Epidermal melanocyte (primary cell): ENCODE results near the gene MAPKAPK3.

Experiments
- DNase-seq: peaks from one replicate; pipeline ENCODE4 v3.0.0; 2011; ENCODE audit warnings: low spot score; ENCODE audit not compliant: insufficient read length

Gene MAPKAPK3

DNA sequence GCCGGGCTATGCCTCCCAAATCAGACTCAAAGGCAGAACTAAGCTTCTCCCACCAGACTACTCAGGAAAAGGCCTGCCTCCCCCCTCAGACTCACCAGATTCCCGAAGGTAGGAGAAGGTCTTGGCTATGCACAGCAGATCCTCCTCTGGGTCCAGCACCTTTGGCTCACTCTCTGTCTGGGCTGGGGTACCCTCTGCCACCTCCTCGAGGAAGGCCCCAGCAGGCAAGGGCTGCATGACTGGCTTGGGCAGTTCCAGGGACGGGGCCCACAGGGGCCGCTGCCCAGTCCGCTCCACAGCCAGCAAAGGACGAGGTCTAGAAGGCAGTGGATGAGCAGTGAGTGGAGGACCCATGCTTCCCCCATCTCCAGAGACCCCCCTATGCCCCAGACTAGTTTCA lies 8.7 kb upstream of the MAPKAPK3 start:
- DNase-seq: no peak

DNA sequence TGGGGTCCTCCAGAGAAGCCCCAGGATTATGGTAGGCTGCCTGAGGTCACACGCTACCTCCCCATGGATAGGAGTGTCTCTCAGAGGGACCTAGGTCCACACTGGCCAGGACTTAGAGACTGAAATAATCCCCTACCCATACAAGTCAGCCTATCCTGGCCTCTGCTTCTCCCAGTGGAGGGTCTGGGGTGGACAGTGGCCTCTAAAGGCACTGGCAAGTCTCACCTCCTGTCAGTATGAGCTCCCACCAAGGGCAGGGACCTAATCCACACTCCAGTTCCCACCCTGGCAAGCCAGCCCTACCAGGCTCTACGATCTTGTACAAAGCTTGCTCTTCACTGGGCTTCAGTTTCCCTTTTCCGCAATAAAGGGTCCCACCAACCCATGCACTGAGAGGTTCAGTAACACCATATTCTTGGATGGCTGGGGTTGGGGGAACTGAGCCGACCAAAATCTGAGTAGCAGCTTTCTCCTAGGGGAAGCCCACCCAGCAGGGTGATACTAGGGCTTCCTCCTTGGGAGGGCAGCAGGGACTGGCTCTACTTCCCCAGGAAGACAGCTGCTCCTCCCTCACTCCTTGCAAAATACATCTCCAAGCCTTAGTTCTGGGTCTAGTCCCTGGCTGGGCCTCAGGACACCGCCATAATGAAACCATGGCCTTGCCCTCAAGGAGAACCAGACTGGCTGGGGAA lies 7.7 kb upstream of the MAPKAPK3 start:
- DNase-seq: no peak

DNA sequence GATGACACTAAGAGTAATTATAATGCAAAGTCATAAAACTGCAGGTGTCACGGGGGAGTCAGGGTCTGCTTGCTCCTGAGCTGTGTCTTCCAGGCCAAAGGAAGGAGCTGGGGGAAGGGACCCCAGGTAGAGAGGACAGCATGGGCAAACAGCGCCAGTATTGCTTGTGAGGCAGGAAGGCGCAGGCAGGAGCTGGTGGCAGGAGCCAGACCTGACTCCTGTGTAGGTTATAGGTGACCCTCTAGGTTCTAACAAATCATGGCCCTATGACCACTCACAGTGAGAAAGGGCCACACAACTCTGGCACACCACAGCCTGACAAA lies 7.2 kb upstream of the MAPKAPK3 start:
- DNase-seq: no peak

DNA sequence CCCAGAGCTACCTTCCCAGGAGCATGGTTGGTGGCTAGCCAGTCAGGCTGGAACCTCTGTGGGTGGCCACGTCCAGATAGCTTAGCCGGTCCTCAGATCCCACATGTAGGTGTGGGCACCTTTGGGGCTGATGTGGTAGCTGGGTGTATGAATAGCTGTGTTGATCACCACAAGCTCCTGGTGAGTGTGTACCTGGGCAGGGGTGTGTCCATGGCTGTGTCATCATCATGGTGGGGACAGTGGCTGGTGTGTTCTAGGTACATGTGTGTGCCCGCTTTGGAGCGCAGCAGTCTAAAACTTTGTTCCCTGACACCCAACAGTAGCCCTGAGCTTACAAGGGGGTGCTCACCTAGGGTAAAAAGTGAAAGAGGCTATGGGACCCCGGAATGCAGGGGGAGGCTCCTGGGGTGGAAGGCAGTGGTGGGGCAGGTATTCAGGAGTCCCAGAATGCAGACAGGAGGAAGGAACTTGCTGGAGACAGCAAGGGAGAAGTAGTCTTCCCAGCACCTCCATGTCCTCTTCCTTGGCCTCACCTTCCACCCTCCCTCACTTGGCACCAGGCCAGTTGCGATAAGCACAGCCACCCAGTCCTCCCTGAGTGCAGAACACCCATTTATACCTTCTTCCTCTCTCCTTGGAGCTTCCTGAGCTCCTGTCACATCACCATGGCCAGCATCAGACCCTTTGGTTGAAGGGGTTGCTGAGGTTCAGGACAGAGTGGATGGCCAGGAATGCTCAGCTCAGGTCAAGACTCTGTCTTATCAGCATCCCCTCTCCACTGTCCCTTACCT lies 6.6 kb upstream of the MAPKAPK3 start:
- DNase-seq: no peak

DNA sequence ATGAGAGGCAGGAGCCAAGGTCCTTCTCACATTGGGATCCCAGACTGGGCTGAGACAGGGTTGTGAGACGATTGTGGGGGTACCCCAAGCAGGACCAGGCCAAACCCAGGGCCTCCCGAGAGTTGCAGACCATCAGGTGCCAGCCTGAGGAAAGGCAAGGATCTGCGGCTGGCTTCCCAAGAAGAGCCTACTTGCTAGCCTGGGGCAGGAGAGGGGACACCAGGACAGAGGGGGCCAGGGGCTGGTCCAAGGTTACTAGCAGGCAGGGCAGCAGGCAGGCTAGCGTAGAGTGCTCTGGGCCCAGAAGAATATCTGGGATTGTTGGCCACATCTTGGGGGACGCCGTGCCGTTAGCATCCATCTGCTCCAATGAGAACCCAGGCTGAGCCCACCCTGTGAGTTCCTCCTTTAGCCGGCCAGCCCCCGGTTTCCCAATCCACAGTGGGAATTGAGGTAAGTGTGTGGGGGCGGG lies 5.9 kb upstream of the MAPKAPK3 start:
- DNase-seq: no peak

DNA sequence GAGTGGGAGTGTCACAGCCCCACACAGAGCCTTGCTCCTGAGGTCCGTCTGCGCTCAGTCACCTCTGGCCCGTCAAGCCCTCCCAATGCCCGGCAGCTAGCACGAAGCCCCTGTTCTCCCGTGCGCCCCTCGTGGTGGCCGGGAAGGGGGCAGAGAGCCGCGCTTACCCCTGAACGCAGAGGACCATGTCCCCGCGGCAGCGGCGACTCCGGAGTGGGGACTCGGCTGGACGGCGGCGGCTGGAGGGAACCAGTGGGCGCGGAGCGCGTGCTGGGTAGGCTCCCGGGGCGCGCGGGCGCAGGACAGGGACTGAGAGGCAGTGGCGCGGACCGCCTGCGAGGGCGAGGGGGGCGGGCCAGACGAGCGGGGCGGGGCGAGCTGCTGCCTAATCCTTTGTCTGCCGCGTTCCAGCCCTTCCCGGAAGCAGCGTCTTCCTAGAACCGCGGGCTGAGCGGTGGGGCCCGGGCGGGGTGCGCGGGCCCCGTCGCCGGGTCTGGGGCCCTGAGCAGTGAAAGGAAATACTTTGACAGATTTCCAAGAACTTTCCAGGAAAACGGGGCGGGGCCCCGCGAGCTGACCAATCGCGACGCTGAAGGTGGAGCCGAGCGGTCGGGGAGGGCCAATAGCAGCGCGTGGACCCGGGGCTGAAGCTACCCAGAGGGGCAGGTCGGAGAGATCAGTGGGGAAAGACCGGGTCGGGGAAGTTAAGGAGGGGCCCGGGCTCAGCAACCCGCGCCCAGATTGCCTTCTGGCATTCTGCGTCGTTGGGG lies 5.3 kb upstream of the MAPKAPK3 start, which contains the start of gene CISH:
CISH (minus strand) TSS at position 311 of the 770 bp plus-strand sequence; CDS start at position 187, 124 bp downstream.
- peak; percentile 85 for DNase-seq

DNA sequence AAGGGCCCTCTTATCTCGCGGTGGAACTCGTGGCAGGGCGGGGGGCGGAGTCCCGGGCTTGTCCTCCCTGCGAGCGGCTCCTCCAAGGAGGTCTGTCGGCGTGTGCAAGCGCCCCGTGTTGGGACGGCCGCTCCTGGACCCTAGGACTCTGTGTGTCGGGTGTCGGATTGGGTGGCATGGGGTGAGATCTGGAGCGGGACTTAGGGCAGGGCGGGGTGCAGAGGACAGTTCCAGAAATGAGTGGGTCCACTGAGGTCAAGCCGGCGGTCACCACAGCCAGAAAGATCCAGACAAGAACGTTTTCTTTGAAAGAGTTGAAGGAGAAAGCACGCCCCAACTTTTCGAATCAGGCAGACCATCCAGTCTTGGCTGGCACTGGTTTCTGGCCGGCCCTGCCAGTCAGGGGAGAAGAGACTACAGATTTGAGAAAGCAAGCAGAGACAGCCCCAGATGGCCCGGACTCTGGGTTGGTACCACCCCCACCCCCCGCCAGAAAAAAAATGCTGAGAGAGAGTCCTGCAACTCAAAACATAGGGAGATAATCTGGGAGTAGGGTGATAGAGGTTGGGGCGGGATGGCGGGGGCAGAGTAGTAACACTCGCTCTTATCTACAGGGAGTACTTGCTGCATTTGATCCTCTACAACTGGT lies 4.6 kb upstream of the MAPKAPK3 start:
- no peak for DNase-seq

DNA sequence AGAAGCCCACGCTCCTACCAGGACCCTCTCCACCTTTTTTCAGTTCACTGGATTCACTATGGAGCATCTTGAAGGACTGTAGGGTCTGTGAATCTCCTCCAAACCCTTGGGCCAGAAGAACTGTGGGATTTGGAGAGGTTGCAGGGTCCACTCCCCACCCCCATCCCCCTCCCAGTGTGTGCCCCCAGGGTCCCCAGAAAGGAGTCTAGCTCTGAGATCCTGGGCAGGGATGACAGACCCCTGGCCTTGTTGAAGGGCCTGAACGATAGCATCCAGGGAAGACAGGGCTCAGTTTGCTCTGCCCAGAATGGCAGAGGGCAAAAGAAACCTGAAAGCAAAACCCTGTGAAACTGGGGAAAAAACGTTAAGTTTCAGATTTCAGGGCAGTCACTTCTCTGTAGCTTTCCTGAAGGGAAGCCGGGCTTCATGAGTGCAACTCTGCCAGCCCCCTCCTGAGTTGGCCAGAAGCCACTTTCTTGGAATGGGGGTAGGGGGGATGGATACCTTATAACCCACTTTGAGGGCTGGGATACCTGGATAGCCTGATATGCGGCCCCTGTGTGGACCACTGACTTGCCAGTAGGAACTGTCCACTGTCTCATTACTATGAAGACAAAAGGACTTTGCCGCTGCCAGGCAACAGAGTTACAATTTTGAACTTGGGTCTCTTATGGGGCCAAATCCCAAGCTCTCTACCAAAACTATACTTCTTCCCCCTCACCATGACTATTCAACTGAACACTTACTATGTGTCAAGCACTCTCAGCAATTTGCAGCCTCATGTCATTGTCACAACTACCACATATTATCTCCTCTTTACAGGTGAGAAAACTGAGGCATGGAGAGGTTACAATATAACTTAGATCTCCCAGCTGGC lies 3.7 kb upstream of the MAPKAPK3 start:
- DNase-seq: no peak

DNA sequence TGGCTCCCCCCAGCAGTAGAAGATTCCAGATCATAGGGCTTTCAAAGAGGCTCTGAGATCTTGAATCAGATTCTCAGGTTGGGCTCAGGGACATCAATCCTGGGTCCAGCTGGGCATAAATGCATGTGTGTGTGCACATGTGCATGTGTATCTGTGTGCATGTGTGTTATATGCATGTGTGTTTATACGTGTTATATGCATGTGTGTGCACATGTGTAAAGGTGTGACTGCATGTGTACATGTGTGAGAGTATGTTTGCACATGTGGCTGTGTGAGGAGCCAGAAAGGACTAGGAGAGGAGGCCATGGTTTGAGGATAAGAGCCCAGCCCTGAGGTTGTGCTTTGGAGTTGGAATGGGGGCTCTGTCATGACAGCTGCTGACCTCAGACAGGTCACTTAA lies 1.8 kb upstream of the MAPKAPK3 start:
- DNase-seq: no peak

DNA sequence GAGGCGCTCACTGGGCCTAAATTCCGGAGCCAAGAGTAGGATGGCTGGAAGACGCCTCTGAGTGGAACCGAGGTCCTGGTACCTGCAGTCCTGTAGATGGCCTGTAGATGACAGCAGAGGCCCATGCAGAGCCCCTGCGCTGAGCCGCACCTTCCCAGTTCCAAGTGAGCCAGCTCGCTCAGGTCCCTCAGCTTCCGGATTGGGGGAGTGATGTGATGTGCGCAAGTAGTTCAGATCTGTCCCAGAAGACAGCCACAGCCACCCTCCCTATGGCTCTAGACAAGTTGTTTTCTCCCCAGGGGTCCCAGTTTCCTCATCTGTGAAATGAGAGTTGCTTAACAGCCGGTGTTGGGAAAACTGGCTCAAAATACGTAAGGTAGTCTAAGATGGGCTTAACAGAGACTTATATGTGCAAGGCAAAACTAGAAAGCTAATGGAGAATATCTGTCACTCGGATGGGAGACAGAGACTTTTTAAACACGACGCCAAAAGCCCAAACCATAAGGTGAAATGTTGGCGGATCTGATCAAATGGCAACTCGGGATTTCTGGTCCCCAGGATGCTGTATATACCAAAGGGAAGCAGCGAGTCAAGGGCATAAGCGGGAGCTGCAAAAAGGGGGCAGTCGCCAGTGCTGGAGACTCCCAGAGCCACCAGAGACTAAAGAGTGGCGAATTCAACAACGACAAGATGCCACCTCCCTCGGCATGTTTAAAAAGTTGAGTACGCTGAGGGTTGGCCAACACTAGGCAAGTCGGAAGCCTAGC lies 765 bp upstream of the MAPKAPK3 start:
- peak; percentile 72 for DNase-seq

DNA sequence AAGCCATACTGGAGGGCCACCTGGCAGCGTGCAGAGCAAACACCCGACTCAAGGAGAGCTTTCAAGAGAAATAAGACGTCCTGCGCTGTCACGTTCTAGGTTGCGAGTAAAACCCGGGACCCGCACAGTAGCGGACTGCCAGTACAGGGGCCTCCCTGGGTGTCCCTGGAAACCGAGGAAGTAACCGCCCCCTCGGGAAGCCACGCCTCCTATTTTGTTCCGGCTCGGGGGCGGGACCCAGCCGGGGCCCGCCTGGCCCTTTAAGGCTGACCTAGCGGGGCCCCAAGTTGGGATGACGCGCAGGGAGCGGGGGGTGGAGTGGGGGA lies 218 bp upstream of the MAPKAPK3 start:
- DNase-seq: peak; percentile 93

DNA sequence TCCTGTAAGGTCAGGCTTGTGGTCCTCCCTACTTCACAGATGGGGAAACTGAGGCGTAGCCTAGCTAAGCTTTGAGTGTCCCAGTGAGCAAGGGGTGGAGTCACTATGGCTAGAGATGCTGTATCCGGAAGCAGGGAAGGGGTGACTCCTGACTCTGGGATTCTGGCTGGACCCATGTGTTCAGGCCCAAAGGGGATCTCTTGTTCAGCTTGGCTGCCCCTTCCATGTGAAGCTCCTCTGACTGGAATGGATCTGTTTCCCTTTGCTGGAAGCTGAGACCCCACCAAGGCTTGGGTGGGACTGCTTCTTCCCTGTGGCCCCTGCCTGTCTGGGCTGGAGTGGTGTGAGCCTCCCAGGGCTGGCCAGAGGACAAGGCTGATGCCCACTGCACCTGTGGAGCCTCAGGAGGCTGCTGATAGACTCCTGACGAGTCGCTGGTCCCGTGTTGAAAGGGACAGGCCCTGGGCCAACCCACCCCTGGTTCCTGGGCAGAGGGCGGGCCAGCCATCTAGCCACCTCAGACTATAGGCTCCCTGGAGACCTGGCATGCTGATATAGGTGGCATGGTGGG lies 1.0 kb downstream of the MAPKAPK3 start:
- no peak for DNase-seq

DNA sequence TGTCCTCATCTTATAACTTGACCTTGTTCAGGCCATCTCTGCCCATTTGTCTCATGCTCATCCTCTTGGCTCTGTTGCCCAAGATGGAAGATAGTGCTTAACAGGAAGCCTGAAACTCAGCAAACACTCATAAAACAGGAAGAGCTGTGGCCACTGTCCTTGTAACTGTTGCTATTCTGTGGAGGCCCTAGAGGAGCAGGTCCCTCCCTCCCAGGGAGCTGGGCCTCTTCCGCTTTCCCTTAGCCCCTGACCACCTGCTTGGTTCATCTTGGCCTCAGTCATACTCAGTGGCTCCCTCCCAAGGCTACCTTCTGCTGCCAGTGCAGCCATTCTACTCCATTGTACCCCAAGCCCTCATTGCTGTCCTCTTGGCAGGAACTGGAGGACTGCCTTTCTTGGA lies 3.5 kb downstream of the MAPKAPK3 start:
- no peak for DNase-seq

DNA sequence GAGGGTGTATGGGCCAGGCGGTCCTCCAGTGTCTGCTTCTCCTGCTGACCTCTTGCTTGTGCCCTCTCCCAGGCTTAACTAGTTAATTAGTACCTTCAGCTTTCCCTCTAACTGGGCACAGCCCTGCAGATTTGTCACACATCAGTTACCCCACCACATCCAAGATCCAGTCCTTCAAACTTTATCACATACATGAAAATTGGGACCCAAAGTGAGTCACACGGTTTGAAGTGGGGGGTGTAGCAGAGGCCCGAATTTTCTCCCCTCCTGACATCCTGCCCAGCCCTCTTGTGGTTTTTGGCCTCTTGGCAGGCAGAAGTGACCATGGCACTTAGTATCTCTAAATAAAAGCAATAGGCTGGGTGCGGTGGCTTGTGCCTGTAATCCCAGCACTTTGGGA lies 3.9 kb downstream of the MAPKAPK3 start:
- no peak for DNase-seq

DNA sequence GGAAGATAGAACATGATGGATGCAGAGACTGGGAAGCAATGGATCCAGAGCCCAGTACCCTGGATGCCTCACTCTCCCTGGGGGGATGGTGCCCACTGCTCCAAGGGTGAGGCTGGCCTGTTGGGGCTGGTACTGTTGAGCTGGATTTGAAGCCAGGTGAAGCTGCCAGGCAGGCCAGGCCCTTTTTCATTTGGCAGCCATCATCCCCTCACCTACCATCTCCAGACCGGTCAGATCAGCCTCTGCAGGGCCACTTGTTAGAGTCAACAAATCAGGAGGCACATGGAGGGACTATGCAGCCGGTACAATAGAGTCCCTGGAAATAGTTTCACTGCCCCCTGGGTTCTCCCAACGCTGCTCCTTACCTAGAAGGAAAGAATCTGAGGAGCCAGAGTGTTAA lies 5.9 kb downstream of the MAPKAPK3 start:
- no peak for DNase-seq

DNA sequence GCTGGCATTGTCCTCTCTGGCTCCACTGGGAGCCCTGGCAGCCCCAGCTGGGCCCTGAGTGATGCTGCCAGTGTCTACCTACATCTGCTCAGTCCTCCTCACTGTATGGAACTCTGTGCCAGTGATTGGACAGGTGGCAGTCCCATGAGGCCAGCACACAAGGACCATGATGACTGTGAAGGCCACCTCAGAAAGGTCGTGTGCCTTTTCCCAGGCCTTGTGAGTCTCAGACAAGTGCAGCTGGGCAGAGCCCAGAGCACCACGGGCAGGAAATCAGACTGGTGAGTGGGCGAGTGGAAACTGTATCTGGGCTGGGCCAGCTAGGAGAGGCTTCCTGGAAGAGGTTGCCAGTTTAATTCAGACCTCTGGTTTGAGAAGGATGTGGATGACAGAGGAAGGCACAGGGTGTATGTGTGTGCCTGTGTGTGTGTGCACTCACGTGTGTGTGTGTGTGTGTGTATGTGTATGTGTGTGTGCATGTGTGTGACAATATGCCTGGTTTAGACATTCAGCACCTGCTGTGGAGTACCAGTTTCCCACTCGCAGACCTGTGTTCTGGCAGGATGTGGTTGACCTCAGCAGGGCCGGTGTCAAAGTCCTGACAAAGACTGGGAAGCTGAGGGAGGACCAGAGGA lies 7.0 kb downstream of the MAPKAPK3 start:
- DNase-seq: no peak

DNA sequence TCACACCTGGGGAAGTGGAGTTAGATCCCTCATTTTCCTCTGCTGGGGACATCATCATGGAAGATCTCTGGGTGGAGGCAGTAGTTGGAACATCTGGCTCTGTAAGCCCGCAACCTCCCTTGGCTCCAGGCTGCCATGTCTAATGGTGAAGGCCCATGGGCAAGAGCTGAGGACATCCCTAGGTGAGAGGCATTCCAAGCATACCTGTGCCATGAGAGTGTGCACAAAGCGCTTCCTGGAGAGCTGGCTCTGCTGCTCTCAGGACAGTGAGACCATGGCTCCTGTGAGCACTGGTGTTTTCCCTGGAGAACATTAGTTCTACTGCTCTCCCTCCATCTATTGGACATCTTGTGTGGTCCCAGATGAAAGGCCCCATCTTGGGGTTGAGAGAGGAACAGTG lies 7.7 kb downstream of the MAPKAPK3 start:
- DNase-seq: no peak

DNA sequence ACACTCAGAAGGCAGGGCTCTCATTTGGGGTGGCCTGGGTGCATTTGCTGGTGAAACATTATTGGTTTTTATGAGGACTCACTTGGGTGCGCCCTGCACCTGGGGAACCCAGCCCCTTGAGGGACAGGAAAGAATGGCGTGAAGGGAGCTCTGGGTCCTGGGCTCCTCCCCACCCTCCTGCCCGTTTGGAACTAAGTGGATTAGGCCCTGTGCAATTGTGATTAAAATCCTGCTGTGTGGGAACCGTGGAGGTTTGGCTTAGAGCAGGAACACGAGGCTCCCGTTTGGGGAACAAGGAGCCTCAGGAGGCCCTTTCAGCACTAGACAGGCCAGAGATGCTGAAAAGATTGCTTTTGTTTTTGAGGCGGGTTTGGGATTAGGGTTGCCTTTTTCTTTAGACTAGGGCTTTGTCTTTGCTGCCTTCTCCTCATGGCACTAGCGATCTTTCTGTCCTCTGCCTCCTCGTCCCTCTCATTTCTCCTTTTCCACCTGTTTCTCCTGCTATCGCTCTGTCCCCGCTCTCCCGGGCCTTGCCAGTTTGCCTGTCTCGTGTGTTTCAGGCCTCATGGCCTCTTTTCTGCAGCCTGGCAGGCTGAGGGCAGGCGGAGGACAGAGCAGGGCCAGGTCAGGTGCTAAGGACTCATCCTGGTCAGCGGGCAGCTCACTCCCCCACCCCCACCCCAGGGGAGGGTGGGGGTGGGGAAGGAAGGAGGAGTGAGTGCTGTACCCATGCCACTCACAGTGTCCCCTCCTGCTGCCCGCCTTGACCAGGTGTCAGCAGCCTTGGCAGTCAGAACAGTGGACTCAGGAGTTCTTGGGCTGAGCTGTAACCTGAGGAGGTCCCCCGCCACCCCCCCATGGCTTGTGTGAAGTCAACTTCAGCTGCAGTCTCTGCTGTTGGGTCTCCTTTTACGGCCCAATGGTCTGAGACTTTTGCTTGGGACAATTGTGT lies 8.6 kb downstream of the MAPKAPK3 start:
- no peak for DNase-seq
